Fibroblast of lung (primary cell): Measurements from ENCODE around the gene ADAM11.

Source experiments
- EZH2 ChIP-seq: IDR thresholded peaks from 2 replicates; pipeline ENCODE4 v1.5.1; 2012; ENCODE audit warnings: low read length, control low read depth, mild to moderate bottlenecking; ENCODE audit errors: missing control alignments
- TF ChIP-seq, protein P1 (sequence below), 2 donors: IDR thresholded peaks in 1 of 2; conservative IDR thresholded peaks in 1 of 2; 1 replicate in 1 of 2; 2 replicates in 1 of 2; pipeline ENCODE4 v1.5.1; 2011 to 2012; ENCODE audit warnings: low read length in 2 of 2, control low read depth in 1 of 2, inconsistent platforms in 1 of 2, low read depth in 1 of 2, mild to moderate bottlenecking in 1 of 2

DNA sequence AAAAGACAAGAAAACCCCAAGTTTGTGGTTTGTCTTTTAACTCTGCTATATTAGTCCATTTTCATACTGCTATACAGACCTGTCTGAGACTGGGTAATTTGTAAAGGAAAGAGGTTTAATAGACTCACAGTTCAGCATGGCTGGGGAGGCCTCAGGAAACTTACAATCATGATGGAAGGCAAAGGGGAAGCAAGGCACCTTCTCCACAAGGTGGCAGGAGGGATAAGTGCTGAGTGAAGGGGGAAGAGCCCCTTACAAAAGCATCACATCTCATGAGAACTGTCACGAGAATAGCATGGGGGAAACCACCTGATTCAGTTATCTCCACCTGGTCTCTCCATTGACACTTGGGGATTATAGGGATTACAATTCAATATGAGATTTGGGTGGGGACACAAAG, 13.5 kb upstream of the ADAM11 start:
- TF ChIP-seq, protein P1, sequence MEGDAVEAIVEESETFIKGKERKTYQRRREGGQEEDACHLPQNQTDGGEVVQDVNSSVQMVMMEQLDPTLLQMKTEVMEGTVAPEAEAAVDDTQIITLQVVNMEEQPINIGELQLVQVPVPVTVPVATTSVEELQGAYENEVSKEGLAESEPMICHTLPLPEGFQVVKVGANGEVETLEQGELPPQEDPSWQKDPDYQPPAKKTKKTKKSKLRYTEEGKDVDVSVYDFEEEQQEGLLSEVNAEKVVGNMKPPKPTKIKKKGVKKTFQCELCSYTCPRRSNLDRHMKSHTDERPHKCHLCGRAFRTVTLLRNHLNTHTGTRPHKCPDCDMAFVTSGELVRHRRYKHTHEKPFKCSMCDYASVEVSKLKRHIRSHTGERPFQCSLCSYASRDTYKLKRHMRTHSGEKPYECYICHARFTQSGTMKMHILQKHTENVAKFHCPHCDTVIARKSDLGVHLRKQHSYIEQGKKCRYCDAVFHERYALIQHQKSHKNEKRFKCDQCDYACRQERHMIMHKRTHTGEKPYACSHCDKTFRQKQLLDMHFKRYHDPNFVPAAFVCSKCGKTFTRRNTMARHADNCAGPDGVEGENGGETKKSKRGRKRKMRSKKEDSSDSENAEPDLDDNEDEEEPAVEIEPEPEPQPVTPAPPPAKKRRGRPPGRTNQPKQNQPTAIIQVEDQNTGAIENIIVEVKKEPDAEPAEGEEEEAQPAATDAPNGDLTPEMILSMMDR (conservative IDR thresholded peaks at IDR 0.05 in 1 of 2, IDR thresholded peaks at IDR 0.05 in 1 of 2; ENCODE audit: low read depth in 1 of 2, low read length in 2 of 2): no peak
- TF ChIP-seq EZH2: no peak
